Psoas muscle (tissue), 8 donors: ENCODE data around the gene ATP1B3. TPM values are rescaled to one million over a fixed set of nuclear protein-coding genes. Genes with fewer than 3 reads are reported as not detected.

Experiments
- ATAC-seq, 4 donors: fragments of 200-7000 bp; cut with Tn5 transposase; one replicate each; pipeline ENCODE4 v1.9.1; 2020; ENCODE audit warnings: moderate library complexity in 3 of 4, mild to moderate bottlenecking in 2 of 4
- DNase-seq, 2 donors: peaks; one replicate each; pipeline ENCODE4 v3.0.0-alpha.2; 2020
- H3K27ac ChIP-seq: fragments of 200-600 bp; one replicate; pipeline ENCODE4 v1.8.0; 2022
- H3K27me3 ChIP-seq, 3 donors: fragments of 200-600 bp in 1 of 3; one replicate each; pipeline versions ENCODE4 v1.6.1 to v1.8.0; 2013 to 2022; ENCODE audit warnings: low read length in 2 of 3, mild to moderate bottlenecking in 2 of 3, moderate library complexity in 1 of 3; ENCODE audit not compliant: insufficient read depth in 3 of 3
- H3K36me3 ChIP-seq, 2 donors: fragments of 200-600 bp in 1 of 2; one replicate each; pipeline versions ENCODE4 v1.6.1 to v1.8.0; 2013 to 2022; ENCODE audit warnings: low read depth in 1 of 2, mild to moderate bottlenecking in 1 of 2, moderate library complexity in 1 of 2; ENCODE audit not compliant: insufficient read depth in 1 of 2
- H3K4me1 ChIP-seq: fragments of 200-600 bp; one replicate; pipeline ENCODE4 v1.8.0; 2022
- H3K4me3 ChIP-seq: fragments of 200-600 bp; one replicate; pipeline ENCODE4 v1.8.0; 2022; ENCODE audit warnings: mild to moderate bottlenecking
- H3K9me3 ChIP-seq: fragments of 200-600 bp; one replicate; pipeline ENCODE4 v1.8.0; 2022
- CTCF ChIP-seq: fragments of 200-600 bp; IDR thresholded peaks from one replicate; pipeline ENCODE4 v1.8.0; 2022; ENCODE audit warnings: antibody characterized with exemption
- WGBS, 3 donors: extraction: QIAGEN DNeasy Blood & Tissue Kit; methylation state at CpG; one replicate each; pipeline versions ENCODE4 v1.1.6 to v1.1.7; 2013; 5-methylcytosine and 5-hydroxymethylcytosine counted together
- intact Hi-C, 2 donors: fragments of 100-400 bp; cut with DNase I; formaldehyde crosslinking; loops; one replicate each; pipeline versions ENCODE4 v1.11.0 to v1.14.2; 2022
- polyA plus RNA-seq, 3 donors: library from polyadenylated mRNA; stranded (reverse); fragments of 200-250 nt; gene quantifications; one replicate each; pipeline ENCODE4 v1.2.3, GENCODE V29; 2013
- total RNA-seq, 4 donors: library from RNA; stranded (reverse); fragmentation: NEBNext Ultra II Directional in 2 of 4; extraction: Animal tissue kit (Norgen Biotek cat#: 25700) in 2 of 4; gene quantifications; one replicate each; pipeline versions ENCODE4 v1.2.1 to v1.2.4, GENCODE V29; 2021 to 2023
- donor health status: healthy with polysubstance abuse.
- donor health status: DM: no; HTN: no; CAD: no; lungs with moderate emphysema.
- donor health status: Bipolar disorder and iron deficiency.
- donor health status: healthy.
- donor health status: DM: yes; HTN: yes; CAD: no.
- donor health status: DM: no; HTN: no; CAD: no.
- donor health status: DM: no; HTN: no; CAD: no.
- donor health status: DM: yes; HTN: yes; CAD: no.

Gene ATP1B3
- total and polyA plus RNA-seq, 7 donors, result 19.9 to 68.2 (median 36.4) TPM

- no peak overlapping the region for H3K27ac ChIP-seq
- DNase-seq, result no peak
- intact Hi-C loops, result no loop called here
- TF ChIP-seq CTCF, result no peak
- no peaks in the 10 kb centered on the region for H3K9me3 ChIP-seq
- H3K36me3 ChIP-seq, result no peaks in the 10 kb centered on the region
- H3K4me3 ChIP-seq, result no peak overlapping the region
- no peak for ATAC-seq
- no peaks in the 10 kb centered on the region for H3K4me1 ChIP-seq
- 69 to 83% (median 76%) methylated on average over 4 of the region's 4 CpGs for WGBS, 3 donors
- no peaks in the 10 kb centered on the region for H3K27me3 ChIP-seq
Measured at GRCh38 chr3:141934354-141934753, 57.9 kb downstream of the ATP1B3 start.

GRCh38 chr3:141938011-141938500 is 61.6 kb downstream of the ATP1B3 start:
- Histone ChIP-seq H3K27me3 (no peaks in the 10 kb centered on the region), H3K36me3 (no peaks in the 10 kb centered on the region), H3K27ac (no peak overlapping the region), H3K4me3 (no peak overlapping the region), H3K4me1 (no peaks in the 10 kb centered on the region), H3K9me3 (no peaks in the 10 kb centered on the region)
- 86 to 92% (median 89%) methylated on average over 18 to 20 of the region's 20 CpGs for WGBS, 3 donors
- DNase-seq (no peak), ATAC-seq (no peak)
- TF ChIP-seq CTCF, result no peak
- intact Hi-C loops, result no loop called here

- Histone ChIP-seq H3K27me3 (no peaks in the 10 kb centered on the region), H3K4me3 (no peak overlapping the region), H3K4me1 (no peaks in the 10 kb centered on the region), H3K9me3 (no peaks in the 10 kb centered on the region), H3K36me3 (no peaks in the 10 kb centered on the region), H3K27ac (no peak overlapping the region)
- ATAC-seq (no peak), DNase-seq (no peak)
- intact Hi-C loops, result no loop called here
- TF ChIP-seq CTCF, result no peak
- WGBS, 3 donors, result 87 to 88% (median 87%) methylated on average over 4 of the region's 4 CpGs
Measured at GRCh38 chr3:141939759-141940158, 63.3 kb downstream of the ATP1B3 start.

GRCh38 chr3:141940194-141940776 is 63.8 kb downstream of the ATP1B3 start:
- intact Hi-C loops, result no loop called here

More at GRCh38 chr3:141940194-141940776, 63.8 kb downstream of the ATP1B3 start:
- Histone ChIP-seq H3K36me3 (no peaks in the 10 kb centered on the region), H3K9me3 (no peaks in the 10 kb centered on the region), H3K27ac (no peak overlapping the region), H3K4me3 (no peak overlapping the region), H3K27me3 (no peaks in the 10 kb centered on the region), H3K4me1 (no peaks in the 10 kb centered on the region)
- DNase-seq (no peak), ATAC-seq (no peak)
- no peak for TF ChIP-seq CTCF
- 39 to 43% (median 39%) methylated on average over 12 of the region's 12 CpGs for WGBS, 3 donors
